Dedifferentiated amniotic fluid mesenchymal stem cell (primary cell): ENCODE results near the gene MRC2.

Experiments
- DNase-seq: peaks from one replicate; pipeline ENCODE4 v3.0.0-alpha.2; 2016; ENCODE audit errors: extremely low spot score

MRC2 gene

DNA sequence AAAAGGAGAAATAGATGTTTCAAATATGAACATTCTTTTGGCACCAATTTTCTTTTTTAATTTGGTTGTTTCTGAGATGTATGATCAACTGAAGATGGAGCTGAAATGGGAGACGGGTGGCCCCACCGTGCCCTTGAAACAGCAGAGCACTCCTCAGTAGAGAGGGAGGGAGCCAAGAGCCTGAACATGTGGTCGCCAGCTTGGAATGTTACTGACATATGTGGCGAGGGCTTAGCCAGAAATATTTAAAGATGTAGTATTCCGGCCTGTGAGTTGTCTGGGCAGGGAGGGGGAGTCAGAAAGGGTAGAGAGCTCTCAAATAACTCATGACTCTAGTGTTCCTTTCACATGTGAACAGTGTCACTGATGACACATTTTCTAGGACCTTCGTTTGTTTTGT is 13.3 kb upstream of the MRC2 start:
- DNase-seq, result peak; percentile 93

DNA sequence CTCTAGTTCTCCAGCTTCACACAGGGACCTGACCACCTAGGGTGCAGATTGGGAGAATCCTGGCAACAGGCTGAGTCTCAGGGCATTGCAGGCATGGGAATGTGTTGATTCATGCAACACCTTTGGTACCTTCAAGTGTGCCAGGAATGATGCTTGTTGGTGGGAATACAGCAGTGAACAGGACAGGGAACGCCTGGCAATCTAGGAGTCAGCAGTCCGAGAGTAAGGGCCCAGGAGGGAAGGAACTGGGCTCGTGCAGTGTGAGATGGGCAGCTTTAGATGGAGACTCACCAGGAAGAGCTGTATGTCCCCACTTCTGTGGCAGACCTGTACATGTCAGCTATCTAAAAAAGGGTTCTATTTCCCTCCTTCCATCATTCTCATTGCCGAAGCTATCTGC is 12.0 kb upstream of the MRC2 start:
- no peak for DNase-seq

DNA sequence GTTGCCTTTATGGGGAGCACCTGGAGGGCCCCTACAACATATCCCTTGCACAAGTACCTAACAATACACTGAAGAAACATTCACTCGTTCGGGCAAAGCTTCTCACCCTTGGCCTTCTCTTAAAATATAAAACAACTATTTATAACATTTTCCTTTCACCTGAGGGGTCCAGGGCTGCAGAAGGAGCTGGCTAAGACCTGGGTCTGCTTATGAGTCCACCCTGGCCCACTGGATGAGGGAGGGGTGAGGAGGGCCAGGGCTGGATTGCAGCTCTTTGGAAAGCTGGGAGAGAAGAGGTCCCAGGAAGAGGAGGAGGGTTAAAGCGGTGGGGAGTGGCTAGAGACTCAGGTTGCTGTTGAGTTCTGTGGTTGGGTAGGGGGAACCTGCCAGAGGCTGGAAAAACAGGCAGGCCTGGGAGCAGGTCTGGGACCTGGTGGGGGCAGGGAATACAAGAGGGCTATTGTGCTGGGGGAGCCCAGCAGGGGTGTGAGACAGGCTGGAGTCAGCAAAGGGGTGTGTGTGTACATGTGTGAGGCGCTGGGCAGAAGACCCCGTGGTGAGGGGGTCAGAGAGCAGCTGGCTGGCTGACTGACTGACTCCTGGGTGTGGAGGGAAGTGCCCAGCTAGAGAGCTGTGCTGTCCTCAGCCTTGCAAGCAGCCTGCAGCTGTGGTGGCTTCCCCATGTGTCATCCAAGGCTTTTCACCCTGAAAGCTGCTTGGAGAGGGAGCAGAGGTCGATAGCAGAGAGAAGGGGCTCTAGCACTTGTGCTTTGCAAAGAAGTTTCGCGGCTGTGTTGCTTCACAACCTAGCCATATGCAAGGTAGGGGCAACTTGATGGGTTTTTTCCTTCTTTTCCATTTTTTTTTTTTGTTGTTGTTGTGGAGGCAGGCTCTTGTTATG is 10.2 kb upstream of the MRC2 start:
- no peak for DNase-seq

DNA sequence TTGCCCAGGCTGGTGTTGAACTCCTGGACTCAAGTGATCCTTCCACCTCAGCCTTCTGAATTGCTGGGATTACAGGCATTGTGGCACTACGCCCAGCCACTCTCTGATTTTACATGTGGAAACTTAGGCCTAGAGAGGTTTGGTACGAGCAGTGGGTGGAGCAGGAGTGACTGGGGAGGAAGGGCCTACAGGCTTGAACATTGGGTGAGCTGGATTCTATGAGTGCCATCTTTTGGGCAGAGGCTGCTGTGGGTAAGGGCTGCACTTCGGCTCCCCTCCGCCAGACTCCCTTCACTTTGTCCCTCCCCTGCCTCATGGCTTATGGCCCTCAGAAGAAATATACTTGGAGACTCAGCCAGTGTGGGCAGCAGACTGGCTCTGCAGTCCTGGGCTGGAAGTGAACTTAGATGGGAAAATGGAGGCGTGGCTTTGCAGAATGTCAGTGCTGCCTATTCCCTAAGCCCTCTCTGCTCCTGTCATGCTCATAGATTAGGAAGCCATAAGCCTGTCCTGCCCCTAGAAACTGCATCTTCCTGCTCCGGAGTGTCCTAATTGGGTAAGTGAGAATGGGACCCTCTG is 9.5 kb upstream of the MRC2 start:
- peak; percentile 51 for DNase-seq

DNA sequence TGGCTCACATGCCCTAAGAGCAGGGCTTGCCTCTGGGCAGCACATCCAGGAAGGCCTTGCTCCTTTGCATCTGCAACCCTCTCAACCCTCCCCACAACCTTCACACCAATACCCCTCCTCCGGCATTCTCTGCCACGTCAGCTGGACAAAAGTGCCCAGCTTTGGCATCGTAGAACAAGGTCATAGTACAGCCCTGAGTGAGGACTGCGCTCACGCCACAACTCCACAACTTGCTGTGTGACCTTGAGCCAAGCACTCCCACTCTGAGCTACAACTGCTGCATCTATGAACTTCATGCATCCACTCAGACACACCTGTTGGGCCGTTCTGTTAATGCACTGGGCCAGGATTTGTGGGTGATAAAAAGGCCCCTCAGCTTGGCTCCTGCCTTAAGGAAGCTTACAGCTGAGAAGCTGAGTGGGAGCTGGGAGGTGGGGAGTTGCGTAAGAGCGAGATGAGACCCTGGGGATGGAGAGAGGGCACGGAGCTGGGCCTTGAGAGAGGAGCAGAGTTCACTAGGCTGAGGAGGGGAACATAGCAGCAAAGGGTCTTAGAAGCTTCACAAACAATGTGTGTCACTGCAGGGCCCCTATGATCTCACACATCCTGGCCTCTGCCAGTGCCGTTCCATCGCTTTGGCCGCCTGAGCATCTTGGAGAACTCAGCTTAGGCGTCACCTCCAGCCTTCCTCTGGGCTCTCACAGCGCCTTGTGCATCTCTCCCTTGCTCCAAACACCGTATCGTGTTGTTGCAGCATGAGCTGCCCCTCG is 8.6 kb upstream of the MRC2 start:
- no peak for DNase-seq

DNA sequence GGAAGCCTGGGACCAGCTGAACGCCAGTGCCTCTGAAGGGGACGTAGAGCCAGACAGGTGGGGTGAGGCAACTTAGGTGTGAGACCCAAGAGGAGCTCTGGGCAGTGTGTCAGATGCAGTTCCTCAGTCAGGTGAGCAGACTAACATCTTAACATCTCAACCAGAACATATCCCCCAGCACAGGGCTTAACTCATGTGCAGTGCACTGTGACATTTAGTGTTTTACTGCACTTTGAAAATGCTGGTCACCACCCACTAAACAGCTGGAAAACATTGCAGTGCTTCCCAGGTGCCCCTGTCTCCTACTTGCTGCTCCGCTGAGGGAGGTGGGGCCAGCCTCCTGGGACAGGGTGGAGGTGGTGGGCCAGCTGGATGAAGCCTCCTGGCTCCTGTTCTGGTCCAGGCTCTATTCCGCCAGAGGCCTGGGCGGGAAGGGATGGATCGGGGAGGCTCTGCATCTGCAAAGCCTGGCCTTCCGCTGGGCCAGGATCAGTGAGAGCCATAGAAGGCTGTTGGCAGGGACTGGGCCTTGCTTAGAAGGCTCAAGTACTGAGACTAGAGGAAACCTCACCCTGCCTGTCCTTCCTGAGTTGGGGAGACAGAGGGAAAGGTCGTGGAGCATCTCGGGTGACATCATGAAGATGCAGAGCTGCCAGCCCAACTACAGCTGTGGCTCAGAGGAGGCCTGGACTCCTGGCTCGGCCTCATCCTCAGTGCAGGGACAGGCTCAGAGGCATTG is 7.9 kb upstream of the MRC2 start:
- no peak for DNase-seq

DNA sequence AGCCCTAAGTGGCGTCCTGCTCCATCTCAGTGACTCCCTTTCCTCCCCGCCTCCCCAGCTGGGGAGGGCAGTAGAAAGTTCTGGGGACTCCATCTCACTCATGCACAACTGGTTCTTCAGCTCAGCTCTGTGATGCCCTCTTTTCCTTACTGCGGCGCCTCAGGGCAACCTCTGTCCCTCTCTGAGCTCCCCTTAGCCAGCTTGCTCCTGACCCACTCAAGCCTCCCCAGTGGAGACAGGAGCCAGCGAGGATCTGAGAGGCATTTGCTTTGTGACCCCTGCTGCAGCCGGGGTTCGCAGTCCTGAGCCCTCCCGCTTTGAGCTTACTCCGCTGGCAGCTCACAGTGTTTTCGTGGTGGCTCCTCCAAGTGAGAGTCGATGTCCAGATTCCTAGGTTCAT is 6.2 kb upstream of the MRC2 start:
- no peak for DNase-seq

DNA sequence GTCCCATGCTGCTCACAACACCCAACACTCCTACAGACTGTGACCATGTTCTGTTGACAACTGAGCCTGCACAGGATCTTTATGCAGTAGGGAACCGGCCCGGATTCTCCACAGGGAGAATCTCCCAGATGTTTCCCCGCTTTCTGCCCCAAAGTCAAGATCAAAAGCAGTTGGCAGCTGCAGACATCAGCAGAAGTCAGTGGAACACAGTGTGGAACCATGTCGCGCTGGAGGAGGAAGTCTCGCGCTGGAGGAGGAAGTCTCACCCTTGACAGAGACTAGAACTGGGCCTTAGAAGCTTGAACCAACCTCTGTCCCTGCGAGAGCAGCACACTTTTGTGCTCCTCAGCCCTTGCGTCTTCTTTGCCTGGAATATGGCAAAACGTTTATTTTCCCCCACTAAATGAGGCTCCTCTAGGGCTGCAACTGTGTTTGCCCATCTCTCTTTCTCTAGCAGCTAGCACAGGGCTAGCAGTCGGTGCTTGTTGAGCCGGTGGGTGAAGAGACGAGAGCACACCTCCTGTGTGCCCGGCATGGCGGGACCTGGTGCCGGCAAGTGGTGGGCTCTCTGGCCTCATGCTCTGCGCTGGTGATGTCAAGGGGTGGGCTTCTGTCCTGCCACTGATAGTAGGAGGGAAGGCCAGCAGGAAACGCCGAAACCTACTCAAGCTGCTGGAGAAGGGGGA is 2.1 kb upstream of the MRC2 start:
- no peak for DNase-seq

DNA sequence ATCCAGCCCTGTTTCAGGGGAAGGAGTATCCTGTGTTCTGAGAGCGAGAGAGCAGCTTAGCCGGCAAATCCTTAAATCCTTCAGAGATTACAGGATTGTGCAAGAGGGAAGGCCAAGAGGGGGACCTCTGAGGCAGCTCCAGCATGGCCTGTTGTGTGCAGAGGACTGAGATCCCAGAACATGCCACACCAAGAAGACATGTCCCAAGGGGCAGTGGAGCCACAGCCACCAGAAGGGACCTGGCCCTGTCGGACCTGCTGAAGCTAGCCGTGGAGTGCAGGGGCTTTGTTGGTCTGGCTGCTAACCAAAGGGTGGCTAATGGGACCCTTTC is 1.6 kb upstream of the MRC2 start:
- DNase-seq, result no peak

DNA sequence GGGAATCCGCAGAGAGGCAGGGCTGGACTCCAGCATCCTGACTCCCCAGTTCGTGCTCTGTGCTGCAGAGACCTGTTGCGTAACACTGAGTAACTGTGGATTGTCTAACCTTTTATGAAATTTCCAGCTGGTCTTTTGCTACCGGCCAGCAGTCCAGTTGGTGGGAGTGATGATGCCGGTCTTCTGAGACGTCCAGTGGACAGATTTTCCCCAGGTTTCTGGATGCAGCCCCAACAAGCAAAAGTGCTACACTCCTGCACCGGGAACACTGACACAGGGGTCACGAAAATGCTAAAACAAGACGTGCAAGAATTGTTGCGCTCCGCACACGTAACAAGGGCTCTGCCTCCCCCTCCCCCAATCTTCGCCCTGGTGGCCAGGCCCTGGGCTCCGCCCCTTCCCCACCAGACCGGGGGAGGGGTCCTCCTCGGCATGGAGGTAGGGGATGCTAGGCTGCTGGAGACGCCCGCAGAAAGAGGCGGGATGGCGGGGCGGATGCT is 701 bp upstream of the MRC2 start:
- DNase-seq, result peak; percentile 77

DNA sequence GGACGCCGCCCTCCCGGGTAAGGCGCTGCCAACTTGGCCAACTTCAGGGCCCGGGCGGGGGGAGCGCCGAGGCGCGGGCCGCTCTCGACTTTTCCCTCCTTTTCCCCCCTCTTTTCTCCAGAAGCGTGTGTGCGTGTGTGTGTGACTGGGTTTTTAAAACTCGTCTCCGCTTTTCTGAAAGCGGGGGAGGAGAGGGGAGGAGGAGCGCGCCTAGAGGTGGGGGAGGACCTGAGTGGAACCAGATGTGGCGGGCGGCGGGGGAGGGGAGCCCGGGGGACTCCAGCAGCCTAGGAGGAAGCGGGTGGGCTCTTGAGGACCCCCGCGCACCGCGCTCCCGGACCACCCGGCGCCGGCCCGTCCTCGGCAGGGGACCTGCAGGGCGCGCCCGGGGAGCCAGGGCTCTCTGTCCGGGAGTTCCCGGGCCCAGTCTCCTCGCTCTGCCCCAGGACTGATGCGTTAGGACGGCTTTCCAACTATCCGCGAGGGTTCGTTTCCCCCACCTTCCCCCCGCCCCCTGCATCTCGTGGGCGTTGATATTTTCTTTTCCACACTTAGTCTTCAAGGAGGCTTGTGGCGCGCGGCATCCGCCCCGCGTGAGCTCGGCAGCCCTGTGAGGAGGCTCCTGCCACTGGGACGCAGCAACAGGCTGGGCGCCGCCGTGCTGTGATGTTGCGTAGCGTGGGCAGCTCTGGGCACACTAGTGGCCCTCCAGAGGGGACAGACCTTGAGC is 599 bp downstream of the MRC2 start:
- DNase-seq, result peak; percentile 63

DNA sequence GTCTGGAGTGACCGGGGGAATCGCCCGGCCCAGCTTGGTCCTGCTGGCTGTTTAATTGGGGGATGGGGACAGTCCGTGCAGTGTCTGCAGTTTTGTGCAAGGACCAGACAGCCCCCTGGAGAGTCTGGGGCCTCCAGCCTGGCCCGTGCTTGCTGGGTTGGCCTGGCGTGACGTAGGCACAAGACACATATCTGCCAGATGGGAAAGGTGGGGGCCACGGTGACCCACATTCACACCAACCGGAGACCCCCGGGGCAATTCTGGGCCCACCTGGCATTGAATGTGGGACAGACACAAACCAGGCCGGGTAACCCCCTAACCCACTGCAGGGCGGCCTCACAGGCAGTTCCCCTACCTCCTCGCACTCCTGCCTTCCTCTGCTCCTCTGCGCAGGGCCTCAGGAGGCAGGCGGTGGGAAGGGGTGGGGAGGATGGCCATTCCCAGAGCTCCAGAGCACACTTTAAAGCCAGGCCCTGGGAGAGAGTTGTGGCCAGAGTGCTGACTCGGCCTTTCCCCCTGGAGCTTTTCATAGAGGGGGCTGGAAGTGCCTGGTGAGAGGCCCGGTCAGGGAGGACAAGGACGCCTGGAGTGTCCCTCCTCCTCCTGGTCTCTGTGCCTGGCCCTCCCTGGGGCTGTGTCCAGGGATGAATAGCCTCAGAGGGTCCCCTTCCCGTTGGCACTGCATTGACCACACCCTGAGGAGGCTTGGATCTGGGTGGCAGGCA is 1.5 kb downstream of the MRC2 start:
- DNase-seq, result no peak

DNA sequence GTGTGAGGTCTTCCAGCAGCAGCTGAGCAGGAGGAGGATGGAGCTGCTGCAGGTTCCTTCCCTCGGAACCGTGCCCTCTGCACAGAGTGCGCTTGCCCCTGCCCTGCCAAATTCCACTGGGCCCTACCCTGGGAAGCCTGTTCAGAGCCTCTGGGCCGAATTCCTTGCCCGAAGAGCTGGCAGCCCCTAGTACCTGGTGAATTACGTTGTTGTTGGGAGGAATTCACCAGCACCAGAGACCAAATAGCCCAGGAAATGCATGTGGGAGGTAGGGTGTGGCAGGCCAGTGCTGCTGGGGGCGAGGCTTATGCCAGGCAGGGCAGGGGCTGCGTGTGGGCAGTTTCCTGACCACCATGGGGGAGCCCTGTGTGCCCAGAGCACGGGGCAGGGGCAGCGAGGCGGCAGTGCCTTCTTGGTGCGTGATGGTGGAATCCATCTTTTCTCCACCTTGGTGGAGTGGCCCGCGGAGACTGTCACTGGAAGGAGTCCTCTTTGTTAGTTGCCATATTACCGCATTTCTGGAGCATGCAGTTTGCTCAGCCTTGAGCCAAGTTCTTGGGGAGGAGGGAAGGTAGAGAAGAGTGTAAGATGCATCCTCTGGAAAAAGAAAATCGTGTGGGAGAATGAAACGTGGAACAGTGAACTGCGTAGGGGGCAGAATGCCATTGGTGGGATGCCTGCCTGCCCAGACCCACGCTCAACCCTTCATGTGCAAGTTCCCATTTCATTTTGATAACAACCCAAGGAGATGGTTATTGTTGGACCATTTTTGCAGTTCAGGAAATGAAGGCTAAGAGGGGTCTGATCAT is 2.3 kb downstream of the MRC2 start:
- no peak for DNase-seq

DNA sequence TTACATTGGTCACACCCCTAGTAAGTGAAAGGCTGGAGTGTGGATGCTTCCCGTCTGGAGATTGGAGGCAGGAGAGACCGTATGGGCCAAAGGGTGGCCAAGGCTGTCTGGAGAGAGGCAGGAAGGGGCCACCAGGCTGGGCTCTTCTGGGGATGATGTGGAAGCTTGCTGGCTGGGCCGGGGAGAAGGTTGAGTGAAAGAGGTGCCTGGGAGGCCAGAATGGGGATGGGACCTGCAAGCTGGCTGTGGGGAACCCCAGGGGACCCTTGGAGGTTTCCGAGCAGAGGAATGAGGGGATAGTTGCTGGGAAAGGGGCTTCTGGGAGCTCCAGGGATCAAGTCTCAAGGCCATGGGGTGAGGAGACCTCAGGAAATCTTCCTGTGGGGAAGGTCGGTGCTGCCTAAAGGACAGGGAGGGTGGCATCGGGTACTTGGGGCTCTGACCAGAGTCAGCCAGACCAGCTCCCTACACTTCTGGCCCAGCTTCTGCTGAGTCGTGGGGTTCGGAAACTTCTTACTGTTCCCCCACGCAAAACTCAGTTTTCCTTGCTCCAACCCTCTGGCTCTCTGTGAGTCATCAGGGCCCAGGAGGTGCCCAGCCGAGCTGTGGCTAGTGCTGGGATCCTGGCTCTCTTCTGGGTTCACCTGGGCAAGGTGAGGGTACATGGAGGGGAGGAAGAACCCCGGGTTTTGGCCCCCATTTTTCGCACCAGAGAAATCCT is 3.1 kb downstream of the MRC2 start:
- DNase-seq, result no peak

DNA sequence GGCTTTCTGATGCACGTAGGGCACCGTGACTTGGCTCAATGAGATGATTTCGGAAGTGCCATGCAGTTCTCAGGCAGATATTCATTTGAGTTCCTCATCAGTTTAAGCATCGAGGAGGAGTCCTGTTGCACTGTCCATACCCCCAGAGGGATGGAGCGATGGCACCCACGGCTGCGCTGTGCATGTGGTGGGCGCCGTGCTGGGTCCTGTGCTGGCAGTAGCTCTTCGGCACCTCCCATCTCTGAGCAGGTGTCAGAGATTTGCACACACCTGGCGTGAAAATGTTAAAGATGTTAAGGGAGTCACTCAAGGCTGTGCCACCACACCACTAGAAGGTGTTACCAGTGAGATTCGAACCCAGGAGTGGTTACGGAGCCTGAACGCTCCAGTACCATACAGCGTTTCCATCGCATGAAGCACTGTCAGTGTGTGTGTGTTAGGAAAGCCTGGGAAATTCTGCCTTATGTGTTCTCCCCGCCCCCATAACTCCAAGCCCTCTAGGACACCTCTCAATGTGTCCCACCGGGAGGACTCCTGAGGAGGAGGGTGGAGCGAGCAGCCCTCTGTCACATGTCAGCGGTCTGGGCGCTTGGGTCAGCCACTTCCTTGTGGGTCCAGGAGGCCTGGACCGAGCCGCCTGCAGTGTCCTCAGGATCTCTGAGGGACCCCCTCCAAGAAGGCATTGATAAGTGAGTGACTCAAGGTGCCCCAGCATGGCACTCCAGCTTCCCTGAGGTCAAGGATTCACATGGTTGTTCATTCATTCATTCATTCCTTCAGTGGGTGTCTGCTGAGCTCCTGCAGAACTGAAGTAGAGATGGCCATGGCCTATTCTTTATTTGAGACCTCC is 3.8 kb downstream of the MRC2 start:
- DNase-seq, result no peak

DNA sequence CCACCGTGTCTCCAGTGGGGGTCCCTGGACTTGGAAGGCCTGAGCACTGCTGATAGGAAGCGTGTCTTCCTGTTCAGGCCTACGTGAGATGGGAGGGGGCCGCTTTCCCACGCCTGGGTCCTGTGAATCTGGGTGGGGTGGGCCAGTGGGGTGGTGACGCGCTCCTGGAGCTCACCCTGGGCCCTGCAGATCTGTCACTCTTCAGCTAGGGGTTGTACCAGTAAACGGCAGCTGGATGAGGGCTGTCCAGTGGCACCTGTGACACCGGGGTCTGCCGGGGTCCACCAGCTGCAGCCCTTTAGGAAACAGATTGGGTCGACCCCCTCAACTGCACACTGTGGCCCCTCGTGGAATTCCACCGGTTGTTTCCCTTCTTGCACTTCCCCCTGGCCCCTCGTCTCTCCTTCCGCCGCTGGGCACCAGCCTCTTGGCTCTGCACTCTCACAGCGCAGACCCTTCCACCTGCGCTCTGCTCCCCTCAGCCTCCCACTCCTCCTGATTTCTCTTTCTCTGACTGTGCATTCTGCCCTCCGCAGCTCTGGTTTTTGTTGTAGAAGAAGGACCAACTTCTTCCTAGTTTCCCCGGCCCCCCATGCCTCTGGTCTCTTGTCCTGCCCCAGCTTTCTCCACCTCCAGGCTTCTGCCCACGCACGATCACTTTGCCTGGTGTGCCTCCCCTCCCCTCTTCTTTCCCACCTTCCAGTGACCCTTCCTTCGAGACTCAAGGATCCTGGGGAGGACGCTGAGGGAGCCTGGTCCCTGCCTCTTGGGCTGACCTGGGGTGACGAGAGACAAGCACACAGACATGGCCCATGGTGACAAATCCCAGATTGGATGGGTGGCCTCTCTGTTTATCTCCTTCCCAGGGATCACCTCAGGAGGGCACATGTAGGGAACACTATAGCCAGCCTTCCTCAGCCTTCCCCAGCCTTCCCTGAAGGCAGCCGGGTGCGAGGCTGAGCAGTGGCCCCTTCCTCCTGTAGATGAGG is 4.8 kb downstream of the MRC2 start:
- no peak for DNase-seq
